ACC112 (cell line): Measurements from ENCODE around the gene NEK4.
"Not testable (repeated sequence)": the region's sequence is repeated elsewhere in the genome, so short reads cannot be mapped to it uniquely, and the experiment has no call there.

Experiments
- H2AFZ ChIP-seq: fragments of 200-600 bp; sonication (generic); one replicate; pipeline ENCODE4 v1.6.0; 2017; ENCODE audit warnings: antibody characterized with exemption, low read length; ENCODE audit not compliant: unreplicated experiment
- H3K27ac ChIP-seq: fragments of 200-600 bp; sonication (generic); 2 replicates; pipeline ENCODE4 v1.5.1; 2014; ENCODE audit warnings: low read depth, mild to moderate bottlenecking, antibody characterized with exemption, low read length, moderate library complexity
- H3K27me3 ChIP-seq: fragments of 200-600 bp; sonication (generic); 2 replicates; pipeline ENCODE4 v1.6.1; 2014; ENCODE audit warnings: mild to moderate bottlenecking, antibody characterized with exemption, low read length, moderate library complexity, mixed read lengths; ENCODE audit not compliant: insufficient read depth
- H3K36me3 ChIP-seq: fragments of 200-600 bp; sonication (generic); 2 replicates; pipeline ENCODE4 v1.6.1; 2016; ENCODE audit warnings: mild to moderate bottlenecking, antibody characterized with exemption, low read length, moderate library complexity, mixed read lengths; ENCODE audit not compliant: insufficient read depth
- H3K4me1 ChIP-seq: fragments of 200-600 bp; sonication (generic); one replicate; pipeline ENCODE4 v1.6.1; 2016; ENCODE audit warnings: low read length, mixed read lengths; ENCODE audit not compliant: insufficient read depth, unreplicated experiment, control insufficient read depth
- H3K4me3 ChIP-seq: fragments of 200-600 bp; sonication (generic); 2 replicates; pipeline ENCODE4 v1.5.1; 2014; ENCODE audit warnings: mild to moderate bottlenecking, low read depth, low read length
- H3K79me2 ChIP-seq: fragments of 200-600 bp; sonication (generic); one replicate; pipeline ENCODE4 v1.6.0; 2016; ENCODE audit warnings: low read length; ENCODE audit not compliant: control insufficient read depth, unreplicated experiment, insufficient read depth

The NEK4 gene

DNA sequence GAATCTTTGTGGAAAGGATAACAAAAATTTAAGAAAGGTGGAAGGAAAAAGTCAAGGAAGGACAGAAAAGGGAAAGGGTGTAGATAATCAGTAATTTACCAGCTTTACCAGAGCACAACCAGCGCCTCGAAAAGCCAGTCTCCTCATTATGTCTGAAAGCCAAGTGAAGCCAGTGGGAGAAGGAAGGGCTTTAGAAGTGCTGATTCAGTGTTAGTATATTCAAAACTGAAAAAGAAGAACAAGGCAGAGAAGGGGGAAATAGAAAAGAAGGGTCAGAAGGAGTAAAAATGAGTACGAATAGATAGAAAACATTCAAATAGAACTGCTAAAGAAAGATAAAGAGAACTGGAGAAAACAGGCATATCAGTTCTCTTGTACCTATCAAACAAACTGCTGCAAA is 89.1 kb downstream of the NEK4 start:
- Histone ChIP-seq H3K27ac (peak overlapping the region; percentile 79), H2AFZ (no peak overlapping the region), H3K79me2 (peaks cover 70% of the 10 kb centered on the region), H3K4me1 (peaks cover 46% of the 10 kb centered on the region), H3K27me3 (no peaks in the 10 kb centered on the region), H3K36me3 (peaks cover 29% of the 10 kb centered on the region), H3K4me3 (peak overlapping the region; percentile 23; the same call in 1 of the 2 replicates)

DNA sequence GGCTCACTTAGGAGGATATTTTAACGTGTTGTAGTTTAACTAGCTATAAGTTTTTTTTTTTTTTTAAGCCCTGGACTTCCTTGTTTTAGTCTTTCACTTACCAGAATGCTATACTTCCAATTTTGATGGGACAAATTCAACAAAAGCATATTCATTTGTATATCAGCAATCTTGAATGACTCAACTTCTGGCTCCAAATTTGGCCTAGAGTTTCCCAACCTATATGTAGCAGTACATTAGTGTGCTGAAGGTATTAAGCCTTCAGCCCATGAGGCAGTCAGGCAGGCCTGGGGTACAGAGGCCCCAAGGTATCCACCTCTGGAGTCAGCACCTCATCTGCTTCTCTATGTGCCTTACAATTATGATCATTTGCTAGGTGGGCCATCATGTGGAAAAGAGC is 90.9 kb downstream of the NEK4 start:
- Histone ChIP-seq H3K4me3 (no peak overlapping the region), H3K79me2 (peaks cover 64% of the 10 kb centered on the region), H2AFZ (no peak overlapping the region), H3K4me1 (peaks cover 46% of the 10 kb centered on the region), H3K27me3 (no peaks in the 10 kb centered on the region), H3K36me3 (peaks cover 34% of the 10 kb centered on the region), H3K27ac (peak overlapping the region; percentile 53)

DNA sequence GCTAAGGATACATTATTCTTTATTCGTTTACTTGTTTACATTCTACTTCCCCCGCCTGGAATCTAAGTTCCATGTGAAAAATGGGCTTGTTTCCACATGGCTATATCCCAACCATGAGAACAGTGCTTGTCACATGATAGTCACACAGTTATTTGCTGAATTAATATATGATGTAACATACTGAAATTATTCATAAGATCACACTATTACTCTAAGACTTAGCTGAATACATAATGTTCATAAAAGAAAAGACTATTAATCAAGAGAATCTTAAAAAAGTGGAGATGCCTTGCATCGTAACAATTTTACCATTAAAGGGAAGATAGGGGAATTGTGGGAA is 91.6 kb downstream of the NEK4 start:
- Histone ChIP-seq H3K79me2 (peaks cover 59% of the 10 kb centered on the region), H3K4me3 (no peak overlapping the region), H3K27me3 (no peaks in the 10 kb centered on the region), H3K36me3 (peaks cover 34% of the 10 kb centered on the region), H3K4me1 (peaks cover 41% of the 10 kb centered on the region), H2AFZ (no peak overlapping the region), H3K27ac (peak overlapping the region; percentile 53)

DNA sequence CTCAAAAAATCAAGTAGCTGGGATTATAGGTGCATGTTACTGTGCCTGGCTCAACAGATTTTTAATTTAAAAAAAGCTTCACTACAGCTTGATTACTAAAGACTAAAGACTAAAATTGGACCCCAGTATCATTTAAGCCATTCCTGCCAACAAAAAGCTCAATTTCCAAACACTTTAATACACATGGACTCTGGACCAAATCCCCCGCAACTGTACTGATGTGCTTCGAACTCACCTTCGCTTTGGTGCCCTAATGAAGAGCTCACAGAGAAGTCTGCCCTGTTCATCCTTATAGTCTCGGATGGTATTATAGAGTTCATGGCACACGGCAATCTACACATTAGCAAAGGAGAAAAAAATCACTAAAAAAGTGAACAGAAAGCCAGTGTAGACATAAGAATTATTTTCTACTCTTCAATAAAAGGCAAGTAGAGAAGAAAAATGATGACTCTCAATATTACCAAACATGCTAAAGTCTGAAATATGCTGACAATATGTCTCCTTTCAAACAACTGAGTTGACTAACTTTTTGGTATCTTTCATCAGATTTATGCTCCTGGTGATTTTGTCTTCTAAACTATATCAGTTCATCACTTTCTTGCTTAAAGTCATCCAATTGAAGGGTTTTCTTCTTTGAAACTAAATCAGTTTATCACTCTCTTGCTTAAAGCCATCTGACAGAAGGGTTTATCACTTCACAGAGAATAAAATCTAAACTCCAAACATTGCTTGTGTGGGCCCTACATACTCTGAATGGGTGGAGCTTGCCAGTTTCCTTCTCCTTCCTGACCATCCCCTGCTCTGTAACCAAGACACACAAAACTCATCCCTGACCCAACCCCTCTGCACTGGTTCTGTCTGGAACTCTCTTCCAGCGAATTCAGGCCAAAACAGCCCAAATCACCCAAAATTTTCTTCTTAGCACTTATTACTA is 92.2 kb downstream of the NEK4 start:
- Histone ChIP-seq H3K27ac (peak overlapping the region; percentile 53), H3K4me1 (peaks cover 36% of the 10 kb centered on the region), H3K4me3 (no peak overlapping the region), H3K27me3 (no peaks in the 10 kb centered on the region), H3K36me3 (peaks cover 34% of the 10 kb centered on the region), H2AFZ (no peak overlapping the region), H3K79me2 (peaks cover 53% of the 10 kb centered on the region)

DNA sequence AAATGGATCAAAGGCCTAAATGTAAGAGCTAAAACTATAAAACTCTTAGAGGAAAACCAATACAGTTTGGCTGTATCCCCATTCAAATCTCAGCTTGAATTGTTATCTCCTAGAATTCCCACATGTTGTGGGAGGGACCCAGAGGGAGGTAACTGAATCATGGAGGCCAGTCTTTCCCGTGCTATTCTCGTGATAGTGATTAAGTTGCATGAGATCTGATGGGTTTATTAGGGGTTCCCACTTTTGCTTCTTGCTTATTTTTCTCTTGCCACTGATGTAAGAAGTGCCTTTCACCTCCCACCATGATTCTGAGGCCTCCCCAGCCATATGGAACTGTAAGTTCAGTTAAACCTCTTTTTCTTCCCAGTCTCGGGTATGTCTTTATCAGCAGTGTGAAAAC is 94.5 kb downstream of the NEK4 start:
- peaks cover 34% of the 10 kb centered on the region for H3K36me3 ChIP-seq

DNA sequence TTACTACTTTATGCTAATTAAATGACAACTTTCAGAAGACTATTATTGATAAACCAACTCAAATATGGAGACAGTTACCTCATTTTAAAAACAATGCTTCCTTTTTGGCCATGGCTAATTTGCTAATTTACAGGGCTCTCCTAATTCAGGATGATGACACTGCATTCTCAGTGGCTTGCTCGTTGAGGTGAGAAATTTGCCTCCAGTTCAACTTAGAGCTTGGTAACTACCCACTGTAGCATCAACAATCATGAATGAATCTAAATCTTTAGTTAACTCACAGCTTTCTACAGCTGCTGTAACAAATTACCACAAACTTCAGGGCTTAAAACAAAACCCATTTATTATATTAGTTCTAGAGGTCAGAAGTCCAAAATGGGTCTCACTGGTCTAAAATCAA is 99.1 kb downstream of the NEK4 start:
- H3K4me1 ChIP-seq: peaks cover 31% of the 10 kb centered on the region
- H3K79me2 ChIP-seq: peaks cover 19% of the 10 kb centered on the region
- H3K27ac ChIP-seq: peak overlapping the region; percentile 98
- peaks cover 16% of the 10 kb centered on the region; the same call in 1 of the 2 replicates for H3K36me3 ChIP-seq
- no peak overlapping the region for H2AFZ ChIP-seq
- peak overlapping the region; percentile 41; the same call in 1 of the 2 replicates for H3K4me3 ChIP-seq
- H3K27me3 ChIP-seq: no peaks in the 10 kb centered on the region

More for the DNA sequence above, 94.5 kb downstream of the NEK4 start:
- not testable (repeated sequence) for H3K4me3 ChIP-seq, H3K27ac ChIP-seq, H3K27me3 ChIP-seq, H2AFZ ChIP-seq
- H3K4me1 ChIP-seq: peaks cover 34% of the 10 kb centered on the region
- peaks cover 32% of the 10 kb centered on the region for H3K79me2 ChIP-seq

DNA sequence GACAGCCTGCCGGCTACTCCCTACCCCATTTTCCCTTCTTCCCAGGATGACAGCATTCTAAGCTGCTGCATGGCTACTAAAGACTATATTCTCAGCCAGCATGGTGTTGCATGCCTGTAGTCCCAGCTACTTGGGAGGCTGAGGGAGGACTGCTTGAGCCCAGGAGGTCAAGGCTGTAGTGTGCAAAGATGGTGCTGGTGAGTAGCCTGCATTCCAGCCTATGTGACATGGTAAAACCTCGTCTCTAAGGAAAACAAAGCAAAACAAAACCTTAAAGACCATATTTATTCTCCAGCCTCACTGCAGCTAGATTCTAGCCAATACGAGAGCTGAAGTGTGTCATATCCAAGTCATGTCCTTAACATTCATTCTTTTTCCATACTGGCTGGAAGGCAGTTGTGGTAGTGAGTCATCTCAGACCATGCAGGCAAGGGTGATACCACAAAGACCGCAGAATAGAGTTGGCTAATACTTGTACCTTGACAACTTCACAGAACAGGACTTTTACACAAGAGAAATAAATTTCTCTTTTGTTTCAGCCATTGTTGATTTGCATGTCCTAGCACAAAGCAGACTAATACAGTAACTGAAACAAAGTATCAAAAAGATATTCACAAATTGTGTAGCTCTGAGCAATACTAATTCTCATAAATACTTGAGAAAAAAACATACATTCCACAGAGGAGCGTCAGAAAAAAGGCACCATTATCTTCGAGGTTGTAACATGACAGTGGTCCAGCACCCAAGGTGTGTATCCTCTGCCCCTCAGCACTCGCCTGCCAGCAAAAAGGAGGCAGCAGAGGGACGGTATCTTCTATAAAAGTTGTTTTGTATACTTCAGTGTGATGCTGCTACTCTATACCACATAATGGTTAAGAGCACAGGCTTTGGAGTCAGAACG is 99.9 kb downstream of the NEK4 start:
- H3K4me3 ChIP-seq: peak overlapping the region; percentile 41
- peaks cover 17% of the 10 kb centered on the region for H3K36me3 ChIP-seq
- peak overlapping the region; percentile 98 for H3K27ac ChIP-seq
- no peak overlapping the region for H2AFZ ChIP-seq
- no peaks in the 10 kb centered on the region for H3K27me3 ChIP-seq
- peaks cover 31% of the 10 kb centered on the region for H3K4me1 ChIP-seq
- peaks cover 19% of the 10 kb centered on the region for H3K79me2 ChIP-seq

DNA sequence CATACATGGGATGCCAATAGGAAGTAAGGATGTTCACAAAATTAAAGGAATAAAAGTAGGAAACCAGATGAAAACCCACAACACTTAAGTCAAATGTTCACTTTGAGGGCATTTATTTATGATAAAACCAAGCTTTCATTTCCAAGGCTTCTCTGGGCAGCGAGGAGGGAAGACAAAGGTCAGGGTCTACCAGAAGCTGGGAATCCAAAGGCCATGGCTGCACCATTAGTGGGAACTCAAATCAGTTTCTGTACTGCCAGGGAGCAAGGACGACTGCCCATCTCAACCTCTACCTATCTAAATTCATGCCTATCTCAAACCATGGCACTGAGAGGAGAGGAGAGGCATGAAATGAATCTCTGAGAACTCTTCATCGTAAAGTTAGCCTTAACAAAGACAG is 107.6 kb downstream of the NEK4 start:
- H3K27me3 ChIP-seq: no peaks in the 10 kb centered on the region
- no peak overlapping the region for H2AFZ ChIP-seq
- peaks cover 41% of the 10 kb centered on the region for H3K36me3 ChIP-seq
- no peak overlapping the region for H3K27ac ChIP-seq
- no peaks in the 10 kb centered on the region for H3K4me1 ChIP-seq
- H3K4me3 ChIP-seq: no peak overlapping the region
- no peaks in the 10 kb centered on the region for H3K79me2 ChIP-seq

DNA sequence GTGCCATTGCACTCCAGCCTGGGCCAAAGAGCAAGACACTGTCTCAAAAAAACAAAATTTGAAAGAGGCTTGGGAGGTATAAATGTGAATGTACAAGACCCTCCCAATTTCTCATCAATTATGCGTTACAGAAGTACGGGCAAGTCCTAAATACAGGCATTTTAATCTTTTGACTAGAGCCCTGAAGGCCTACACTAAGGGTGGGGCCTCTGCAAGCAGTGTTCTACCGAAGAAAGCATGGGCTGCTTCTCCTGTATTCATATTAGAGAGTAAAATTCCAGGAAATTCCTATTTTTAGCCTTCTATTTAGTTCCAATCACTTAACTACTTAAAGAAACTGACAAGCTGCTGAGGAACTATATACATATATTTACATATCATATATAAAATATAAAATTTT is 110.7 kb downstream of the NEK4 start:
- no peak overlapping the region for H2AFZ ChIP-seq

More for the DNA sequence above, 110.7 kb downstream of the NEK4 start:
- no peak overlapping the region for H3K27ac ChIP-seq
- peaks cover 52% of the 10 kb centered on the region for H3K36me3 ChIP-seq
- no peaks in the 10 kb centered on the region for H3K27me3 ChIP-seq
- no peak overlapping the region for H3K4me3 ChIP-seq
- no peaks in the 10 kb centered on the region for H3K4me1 ChIP-seq
- no peaks in the 10 kb centered on the region for H3K79me2 ChIP-seq
